HepG2 (cell line): ENCODE measurements around the gene BABAM2.

Experiments used
- EP300 ChIP-seq, 3 experiments: sonication (generic) in 1 of 3; formaldehyde crosslinking in 1 of 3; IDR thresholded peaks; 2 replicates each; pipeline versions ENCODE4 v1.5.1 to v1.6.1; 2011 to 2020; ENCODE audit warnings: low read depth in 2 of 3, low read length in 2 of 3, borderline replicate concordance in 1 of 3, improper control_type of control experiment in 1 of 3, mild to moderate bottlenecking in 1 of 3, missing genetic modification reagents in 1 of 3, moderate library complexity in 1 of 3
- ERF ChIP-seq: IDR thresholded peaks from 2 replicates; pipeline ENCODE4 v1.6.1; 2018; ENCODE audit warnings: missing biosample characterization, missing genetic modification reagents
- KAT7 ChIP-seq: IDR thresholded peaks from 2 replicates; pipeline ENCODE4 v1.6.1; 2018; ENCODE audit warnings: borderline replicate concordance, missing compliant biosample characterization
- NCOA2 ChIP-seq: sonication (generic); formaldehyde crosslinking; IDR thresholded peaks from 2 replicates; pipeline ENCODE4 v1.8.0; 2022; ENCODE audit warnings: inconsistent platforms
- POLR2G ChIP-seq: fragments of 200-400 bp; formaldehyde crosslinking; IDR thresholded peaks from 2 replicates; pipeline ENCODE4 v1.6.1; 2018; ENCODE audit warnings: mild to moderate bottlenecking, low read depth, low read length, moderate library complexity
- TAF1 ChIP-seq: sonication (generic); formaldehyde crosslinking; IDR thresholded peaks from 2 replicates; pipeline ENCODE4 v1.4.0; 2020; ENCODE audit warnings: missing genetic modification reagents
- TCF12 ChIP-seq, 2 experiments: fragments of 450-650 bp in 1 of 2; sonication (generic) in 1 of 2; formaldehyde crosslinking in 1 of 2; IDR thresholded peaks; 2 replicates each; pipeline versions ENCODE4 v1.6.1 to v1.8.0; 2017 to 2022; ENCODE audit warnings: antibody characterized with exemption in 1 of 2, mild to moderate bottlenecking in 1 of 2, missing genetic modification reagents in 1 of 2, moderate library complexity in 1 of 2
- YY1 ChIP-seq: IDR thresholded peaks from 2 replicates; pipeline ENCODE4 v1.6.1; 2011; ENCODE audit warnings: low read length, low read depth, moderate library complexity, mild to moderate bottlenecking; ENCODE audit not compliant: insufficient read depth, insufficient replicate concordance
- ZNF17 ChIP-seq: sonication (generic); formaldehyde crosslinking; IDR thresholded peaks from 2 replicates; pipeline ENCODE4 v1.5.0; 2020; ENCODE audit warnings: mild to moderate bottlenecking, missing genetic modification reagents
- ZNF75D ChIP-seq: sonication (generic); formaldehyde crosslinking; IDR thresholded peaks from 2 replicates; pipeline ENCODE4 v1.8.1; 2023; ENCODE audit warnings: missing genetic modification reagents, mild to moderate bottlenecking, borderline replicate concordance

DNA sequence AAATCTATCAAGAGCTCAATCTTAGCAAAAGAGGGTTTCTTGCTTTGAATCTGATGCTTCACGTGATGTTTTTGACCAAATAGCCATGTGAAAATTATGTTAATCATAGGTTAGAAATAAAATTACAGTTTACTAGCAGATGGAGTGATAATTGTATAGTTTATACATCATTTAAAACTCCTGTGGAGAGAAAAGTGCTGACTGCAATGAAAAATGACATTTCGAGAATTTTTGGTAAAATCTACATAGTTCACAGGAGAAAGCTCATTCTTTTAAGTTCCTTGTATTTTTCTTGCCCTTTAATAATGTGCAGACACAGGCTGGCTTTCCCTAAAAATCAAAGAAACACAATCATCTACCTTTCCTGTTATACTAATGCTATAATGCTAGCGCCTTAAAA lies 33.6 kb upstream of the BABAM2 start:
- TF ChIP-seq NCOA2 (no peak), YY1 (no peak), ZNF75D (no peak), KAT7 (CRISPR knock-in tag) (no peak), TCF12 (IDR thresholded peaks at IDR 0.05) (no peak), TCF12 (CRISPR knock-in tag; IDR thresholded peaks at IDR 0.05) (no peak), TAF1 (CRISPR knock-in tag) (no peak), EP300 (IDR thresholded peaks at IDR 0.05; ENCODE audit: low read depth in 2 of 2, low read length in 2 of 2) (no peak), EP300 (CRISPR knock-in tag; IDR thresholded peaks at IDR 0.05; ENCODE audit: borderline replicate concordance) (no peak), ERF (no peak), POLR2G (no peak), ZNF17 (no peak)
